ENCODE data around the gene BRSK2.
"Not testable (repeated sequence)": the region's sequence is repeated elsewhere in the genome, so short reads cannot be mapped to it uniquely, and the experiment has no call there.

BRSK2 gene

DNA sequence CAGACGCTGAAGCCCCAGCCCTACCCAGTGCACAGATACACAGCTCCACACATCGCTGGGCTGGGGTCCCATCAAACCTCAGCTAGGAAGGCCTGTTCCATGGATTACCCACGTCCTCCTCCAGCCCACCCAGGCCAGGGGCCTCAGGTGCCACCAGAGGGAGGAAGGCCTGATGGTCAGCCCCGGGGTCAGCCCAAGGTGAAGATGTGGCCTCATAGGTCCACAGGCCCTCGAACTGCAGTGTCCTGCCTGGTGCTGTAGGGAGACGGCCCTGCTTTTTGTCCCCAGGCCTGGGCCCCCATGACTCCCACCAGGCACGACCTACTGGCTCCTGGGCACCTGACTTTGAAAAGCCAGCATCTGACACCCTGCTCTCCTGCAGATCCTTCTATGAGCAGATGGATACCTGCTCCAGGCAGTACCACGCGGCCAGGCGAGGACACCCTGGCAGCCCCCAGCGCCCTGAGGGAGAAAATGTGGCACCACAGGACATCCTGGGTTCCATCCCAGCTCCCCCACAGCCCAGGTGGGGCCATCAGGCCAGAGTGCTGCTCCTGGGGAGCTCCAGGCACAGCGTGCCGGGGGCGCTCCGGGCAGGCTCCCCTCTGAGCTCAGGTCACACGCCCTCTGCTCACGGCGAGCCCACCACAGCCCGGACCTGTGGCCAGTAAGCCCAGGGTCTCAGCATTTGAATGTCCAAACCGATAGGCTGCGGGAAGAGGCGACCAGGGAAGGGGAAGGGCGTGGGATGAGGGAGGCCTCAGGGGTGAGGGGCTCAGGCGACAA is 112.6 kb downstream of the BRSK2 start:
- DNase-seq: no peak

GRCh38 chr11:1502954-1503707 is 113.4 kb downstream of the BRSK2 start:
- DNase-seq: no peak

DNA sequence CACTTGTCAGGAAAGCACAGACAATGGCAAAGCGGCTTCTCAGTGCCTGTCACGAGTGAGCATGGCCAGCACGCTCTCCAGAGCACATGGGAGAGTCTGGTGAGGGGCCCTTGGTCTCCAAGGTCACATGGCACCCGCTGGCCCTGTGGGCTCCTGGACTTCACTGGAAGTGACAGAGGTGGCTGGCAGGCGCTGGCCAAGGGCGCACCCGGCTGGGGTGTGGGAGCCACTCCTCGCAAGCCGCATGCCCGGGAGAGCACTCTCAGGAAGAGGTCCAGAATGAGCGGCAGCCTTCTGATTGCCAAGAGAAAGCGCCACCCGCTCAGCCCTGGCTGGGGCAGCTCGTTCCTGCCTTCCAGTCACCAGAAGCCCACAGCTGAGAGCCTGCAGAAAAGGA is 114.0 kb downstream of the BRSK2 start:
- DNase-seq: no peak

GRCh38 chr11:1504138-1504537 is 114.4 kb downstream of the BRSK2 start:
- DNase-seq: no peak

DNA sequence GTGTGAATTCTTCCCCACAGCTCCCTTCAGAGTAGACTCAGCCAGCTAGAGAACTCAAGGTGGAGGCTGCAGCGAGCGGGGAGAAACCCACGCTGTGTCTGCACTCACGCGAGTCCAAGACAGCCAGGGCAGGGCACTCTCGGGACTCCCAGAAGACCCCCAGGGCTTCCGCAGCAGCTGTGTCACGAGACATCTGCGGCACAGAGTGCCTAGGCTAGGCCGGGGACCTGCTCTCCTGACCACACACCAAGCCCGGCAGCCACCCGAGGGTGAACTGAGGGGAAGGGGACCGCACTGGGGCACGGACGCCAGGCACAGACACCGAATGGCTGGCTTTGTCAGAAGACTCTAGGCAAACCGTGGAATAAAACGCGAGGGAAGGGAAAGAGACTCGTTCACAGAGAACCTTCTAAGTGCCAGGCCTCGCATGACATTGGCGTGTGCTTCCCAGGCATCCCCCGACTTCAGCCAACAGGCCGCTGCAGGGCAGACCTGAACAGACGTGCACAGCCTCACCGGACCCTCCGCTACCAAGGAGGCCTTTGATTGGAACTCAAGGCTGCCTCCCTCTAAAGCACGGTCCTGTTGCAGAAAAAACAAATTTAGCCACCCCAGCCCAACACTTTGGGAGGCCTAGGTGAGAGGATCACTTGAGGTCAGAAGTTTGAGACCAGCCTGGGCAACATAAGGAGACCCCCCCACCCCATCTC is 115.0 kb downstream of the BRSK2 start:
- DNase-seq: no peak

GRCh38 chr11:1505480-1505879 is 115.7 kb downstream of the BRSK2 start:
- no peak for DNase-seq

- DNase-seq: no peak
Measured at GRCh38 chr11:1506981-1507380, 117.2 kb downstream of the BRSK2 start.

DNA sequence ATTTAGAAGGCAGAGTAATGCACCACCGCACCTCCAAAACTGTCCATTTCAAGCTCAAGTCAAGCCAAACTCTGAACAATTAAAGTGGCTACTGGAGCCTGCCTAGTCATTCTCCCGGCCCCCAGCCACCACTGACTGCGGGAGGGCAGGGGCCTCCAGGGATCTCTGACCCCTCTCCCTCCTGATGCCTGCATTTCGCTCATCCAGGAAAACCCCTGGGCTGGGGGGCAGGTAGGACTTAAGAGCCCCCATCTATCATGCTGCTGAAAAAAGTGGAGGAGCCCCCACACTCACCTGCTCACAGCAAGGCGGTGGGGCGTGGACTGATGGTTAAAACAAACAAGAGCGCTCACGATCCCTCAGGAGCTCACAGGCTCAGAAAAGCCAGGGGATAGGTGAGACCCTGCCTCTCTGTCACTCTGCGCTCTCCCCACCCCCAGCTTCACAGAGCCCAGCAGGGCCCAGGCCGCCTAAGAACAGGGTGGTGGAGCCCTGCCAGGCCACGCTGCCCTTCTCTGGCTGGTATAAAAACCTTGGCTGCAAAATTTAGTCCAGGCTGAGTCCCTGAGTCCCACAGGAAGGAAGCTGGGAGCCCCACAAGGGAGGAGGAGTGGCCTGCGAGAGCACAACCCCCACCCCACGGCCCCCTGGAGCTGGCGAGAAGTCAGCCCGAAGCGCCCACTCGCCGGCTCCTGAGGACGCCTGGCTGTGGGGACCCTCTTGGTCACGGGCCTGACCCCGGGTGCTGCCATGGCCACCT is 117.8 kb downstream of the BRSK2 start:
- DNase-seq: no peak

GRCh38 chr11:1508491-1508891 is 118.8 kb downstream of the BRSK2 start:
- DNase-seq: no peak

DNA sequence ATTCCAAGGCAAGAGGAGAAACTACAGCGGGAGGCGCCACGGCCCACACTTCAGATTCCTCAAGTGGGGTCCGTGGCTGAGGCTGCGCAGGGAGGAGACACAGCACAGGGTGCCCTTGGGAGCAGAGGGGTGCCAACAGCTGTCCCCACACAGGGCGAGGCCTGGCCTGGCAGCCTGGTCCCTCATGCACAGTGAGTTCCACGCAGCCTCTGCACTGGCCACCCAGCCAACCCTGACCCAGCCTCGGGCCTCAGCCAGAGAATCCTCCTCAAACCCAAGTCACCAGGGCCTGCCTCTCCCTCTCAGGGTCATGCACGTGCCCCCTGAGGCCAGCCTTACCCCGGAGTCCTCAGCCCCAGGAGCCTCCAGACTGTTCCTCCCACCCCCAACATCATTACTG is 119.3 kb downstream of the BRSK2 start:
- DNase-seq: no peak

- no peak for DNase-seq
Measured at GRCh38 chr11:1509626-1510255, 120.0 kb downstream of the BRSK2 start.

DNA sequence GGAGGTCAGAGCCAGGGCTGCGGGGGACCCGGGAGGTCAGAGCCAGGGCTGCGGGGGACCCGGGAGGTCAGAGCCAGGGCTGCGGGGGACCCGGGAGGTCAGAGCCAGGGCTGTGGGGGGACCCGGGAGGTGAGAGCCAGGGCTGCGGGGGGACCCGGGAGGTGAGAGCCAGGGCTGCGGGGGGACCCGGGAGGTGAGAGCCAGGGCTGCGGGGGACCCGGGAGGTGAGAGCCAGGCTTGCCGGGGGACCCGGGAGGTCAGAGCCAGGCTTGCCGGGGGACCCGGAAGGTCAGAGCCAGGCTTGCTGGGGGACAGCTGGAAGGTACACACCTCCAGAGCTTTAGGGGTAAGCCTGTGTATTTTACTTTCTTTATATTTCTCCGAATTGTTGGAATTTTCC is 120.6 kb downstream of the BRSK2 start:
- not testable (repeated sequence) for DNase-seq

GRCh38 chr11:1510928-1511327 is 121.2 kb downstream of the BRSK2 start:
- DNase-seq: no peak

- no peak for DNase-seq
Measured at GRCh38 chr11:1511937-1512496, 122.3 kb downstream of the BRSK2 start.

Data from NCI-H510A (cell line).